Astrocyte of the hippocampus (primary cell): ENCODE results near the gene HOXC5.

Experiments used
- DNase-seq: peaks from one replicate; pipeline ENCODE4 v3.0.0; 2011; ENCODE audit warnings: low read depth, low spot score

Gene HOXC5

DNA sequence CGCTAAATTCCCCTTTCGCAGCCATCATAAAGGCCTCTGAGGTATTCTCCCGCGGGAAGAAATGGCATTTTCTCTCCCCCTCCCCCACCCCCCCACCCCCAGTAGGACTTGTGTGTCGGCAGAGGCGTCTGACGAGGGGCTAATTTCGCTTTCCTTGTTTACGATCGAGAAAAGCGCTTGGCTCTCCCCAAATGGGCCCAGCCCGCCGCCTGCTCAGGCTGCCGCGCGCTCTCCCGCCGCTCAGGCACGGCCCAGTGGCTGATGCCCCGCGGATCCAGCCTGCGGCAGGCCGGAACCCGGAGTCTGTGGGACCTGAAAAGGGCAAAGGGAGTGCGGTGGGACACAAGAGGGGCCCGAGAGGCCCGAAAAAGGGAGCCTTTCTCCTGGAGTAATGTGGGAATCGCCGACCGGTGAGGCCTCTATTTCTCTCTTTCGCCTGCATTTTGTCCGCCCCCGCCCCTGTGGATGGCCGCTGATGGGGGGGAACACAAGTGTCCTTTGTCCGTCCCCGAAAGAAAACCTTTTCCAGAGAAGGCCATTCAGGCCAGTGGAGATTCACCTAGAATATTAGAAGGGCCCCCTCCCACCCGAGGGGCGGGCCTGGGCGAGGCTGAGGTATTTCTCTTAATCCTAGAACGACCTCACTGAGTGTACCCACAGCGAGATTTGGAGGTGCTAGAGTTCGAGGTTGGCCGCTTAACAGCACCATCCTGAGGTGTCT, 13.6 kb upstream of the HOXC5 start:
- DNase-seq, result no peak

DNA sequence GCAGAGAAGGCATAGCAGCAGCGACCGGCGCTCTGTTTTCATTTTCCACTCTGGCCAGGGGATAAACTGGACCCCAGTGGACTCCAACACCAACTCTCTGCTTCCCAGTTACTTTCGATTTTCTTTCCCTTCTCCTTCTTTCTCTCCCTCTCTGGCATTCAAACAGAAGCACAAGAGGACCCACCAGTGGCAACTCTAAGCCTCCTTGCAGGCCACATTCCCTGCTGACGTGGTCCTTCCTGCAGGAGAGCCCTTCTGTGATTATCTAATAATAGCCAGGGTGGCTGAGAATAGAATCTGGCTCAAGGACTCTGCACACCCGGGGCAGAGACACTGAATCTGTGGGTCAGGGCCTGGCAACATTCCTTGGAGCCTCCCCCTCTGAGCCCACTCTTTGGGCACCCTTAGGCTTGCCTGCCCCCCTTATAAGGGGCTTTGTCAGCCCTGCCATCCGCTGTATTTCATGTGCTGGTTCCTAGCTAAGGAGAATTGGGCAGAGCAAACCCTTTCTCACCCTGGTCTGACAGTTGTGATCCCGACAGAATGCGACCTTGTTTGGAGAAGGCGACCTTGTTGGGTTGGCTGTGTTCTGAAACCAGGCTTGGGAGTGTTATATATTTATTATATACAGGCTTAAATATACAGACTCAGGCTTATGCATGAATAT, 12.8 kb upstream of the HOXC5 start:
- DNase-seq, result no peak

DNA sequence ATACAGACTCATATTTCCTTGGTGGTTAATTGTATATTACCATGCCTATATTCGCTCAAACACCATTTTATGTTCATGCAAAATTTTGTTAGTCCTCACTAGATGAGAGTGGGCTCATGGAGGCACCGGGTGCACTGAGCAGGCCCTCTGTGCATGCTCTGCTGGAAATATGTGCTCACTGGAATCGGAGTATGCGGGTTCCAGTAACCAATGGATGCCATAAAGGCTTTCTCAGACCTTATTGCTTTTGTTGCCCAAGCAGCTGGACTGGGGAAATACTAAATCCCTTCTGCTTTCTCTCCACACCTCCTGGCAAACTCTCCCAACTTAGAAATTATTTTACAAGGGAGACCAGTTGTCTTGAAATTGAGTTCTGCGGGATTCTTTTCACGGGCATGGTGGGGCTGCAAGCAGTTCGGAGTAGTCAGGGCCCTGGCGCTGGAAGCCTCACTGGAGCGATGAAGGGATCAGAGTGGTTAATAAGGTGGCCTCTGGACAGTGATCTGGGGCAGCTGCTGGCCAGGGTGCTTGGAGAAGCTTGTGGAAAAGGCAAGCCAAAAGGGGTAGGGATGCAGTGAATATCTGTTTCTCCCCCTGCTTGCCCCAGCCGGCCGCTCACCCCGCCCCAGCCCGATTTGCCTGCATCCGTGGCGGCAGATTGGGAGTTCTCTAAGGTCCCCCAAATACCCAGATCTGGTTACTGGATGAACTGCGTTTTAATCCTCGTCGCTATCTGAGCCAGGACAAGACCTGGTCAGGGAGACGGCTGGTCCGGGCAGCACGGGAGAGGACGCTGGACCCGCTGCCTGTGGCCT, 12.1 kb upstream of the HOXC5 start:
- DNase-seq, result no peak

DNA sequence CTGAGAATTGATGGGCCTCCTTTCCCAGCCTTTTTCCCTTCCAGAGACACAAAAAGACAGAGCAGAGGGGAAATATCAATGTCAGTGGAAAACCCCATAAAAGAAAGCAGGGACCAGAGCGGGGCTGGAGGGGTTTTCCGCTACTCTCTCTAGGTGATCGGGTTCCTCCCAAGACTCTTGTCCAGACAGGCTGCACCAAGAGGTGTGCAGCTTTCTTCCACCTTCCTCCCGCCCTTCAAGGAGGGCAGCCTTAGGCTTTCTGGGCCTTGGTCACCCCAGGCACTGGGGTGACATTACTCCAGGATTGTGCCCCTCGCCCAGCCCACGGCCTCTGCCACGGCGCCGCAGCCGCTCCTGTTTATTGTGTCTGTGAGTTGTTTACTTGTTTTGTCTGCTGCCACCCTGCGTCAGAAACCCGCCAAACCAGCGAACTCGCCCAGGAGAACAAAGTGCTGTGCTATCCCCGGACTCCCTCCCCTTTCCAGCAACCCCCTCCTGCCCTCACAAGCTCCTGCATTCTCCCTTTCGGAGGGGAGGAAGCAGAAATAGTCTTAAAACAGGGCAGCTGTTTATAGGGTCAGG, 11.3 kb upstream of the HOXC5 start:
- DNase-seq, result no peak

DNA sequence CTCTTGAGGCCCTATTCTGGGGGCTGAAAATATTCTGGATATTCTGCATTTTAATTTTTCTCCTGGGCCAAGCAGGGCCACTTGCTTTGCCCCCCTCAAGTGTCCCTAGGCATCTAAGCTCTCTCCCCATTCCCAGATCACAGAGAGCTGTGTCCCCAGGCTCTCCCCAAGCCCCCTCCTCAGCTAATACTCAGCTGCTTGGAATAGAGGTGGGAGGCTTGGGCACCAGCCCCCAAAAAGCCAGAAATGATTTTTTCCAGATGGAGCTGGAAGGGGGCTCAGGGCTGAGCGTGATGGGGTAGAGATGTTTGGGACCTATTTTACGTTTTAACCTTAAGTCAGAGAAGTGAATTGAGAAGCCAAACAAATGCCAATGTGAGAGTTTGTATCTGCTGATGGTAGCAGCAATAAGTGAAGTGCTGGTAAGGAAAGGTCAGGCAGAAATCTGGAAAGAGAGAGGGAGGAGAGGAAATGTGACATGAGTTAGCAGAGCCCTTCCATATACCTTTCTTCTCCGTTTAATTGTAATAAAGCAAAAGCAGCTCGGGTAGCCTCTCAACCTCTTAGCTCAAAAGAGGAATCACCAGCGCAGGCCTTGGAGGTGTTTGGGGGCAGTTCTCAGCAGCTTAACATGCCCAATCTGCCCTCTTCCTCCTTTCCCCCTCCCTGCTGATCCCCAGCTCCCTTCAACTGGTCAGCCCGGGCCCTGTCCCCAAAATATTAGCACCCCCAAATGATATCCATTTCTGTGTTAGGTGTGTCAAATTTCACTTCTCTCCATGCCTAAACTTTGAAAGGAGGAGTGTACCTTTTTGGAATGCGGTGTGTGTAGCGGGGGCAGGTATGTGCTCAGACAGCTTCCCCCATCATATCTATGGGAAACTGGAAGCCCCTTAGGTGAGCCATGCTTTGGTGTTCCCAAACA, 9.6 kb upstream of the HOXC5 start:
- DNase-seq, result no peak

DNA sequence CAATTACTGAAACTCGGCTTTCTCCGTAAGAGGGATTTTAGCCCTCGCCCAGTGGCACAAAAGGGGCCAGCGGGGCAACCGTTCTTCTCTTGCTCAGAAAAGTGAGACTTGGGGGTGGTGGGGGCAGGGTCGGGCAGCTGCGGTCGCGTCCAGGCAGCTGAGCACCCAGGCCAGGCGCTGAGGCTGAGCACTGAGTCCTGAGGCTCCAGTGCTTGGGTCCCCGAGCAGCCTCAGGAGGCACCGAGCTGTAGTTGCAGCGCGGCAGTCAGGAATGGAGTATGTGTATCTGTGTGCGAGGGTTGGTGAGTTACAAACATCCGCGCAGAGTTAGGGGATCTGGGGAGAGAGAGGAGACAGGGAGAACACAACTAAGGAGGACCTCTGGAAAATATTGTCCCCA, 8.7 kb upstream of the HOXC5 start:
- DNase-seq, result no peak

DNA sequence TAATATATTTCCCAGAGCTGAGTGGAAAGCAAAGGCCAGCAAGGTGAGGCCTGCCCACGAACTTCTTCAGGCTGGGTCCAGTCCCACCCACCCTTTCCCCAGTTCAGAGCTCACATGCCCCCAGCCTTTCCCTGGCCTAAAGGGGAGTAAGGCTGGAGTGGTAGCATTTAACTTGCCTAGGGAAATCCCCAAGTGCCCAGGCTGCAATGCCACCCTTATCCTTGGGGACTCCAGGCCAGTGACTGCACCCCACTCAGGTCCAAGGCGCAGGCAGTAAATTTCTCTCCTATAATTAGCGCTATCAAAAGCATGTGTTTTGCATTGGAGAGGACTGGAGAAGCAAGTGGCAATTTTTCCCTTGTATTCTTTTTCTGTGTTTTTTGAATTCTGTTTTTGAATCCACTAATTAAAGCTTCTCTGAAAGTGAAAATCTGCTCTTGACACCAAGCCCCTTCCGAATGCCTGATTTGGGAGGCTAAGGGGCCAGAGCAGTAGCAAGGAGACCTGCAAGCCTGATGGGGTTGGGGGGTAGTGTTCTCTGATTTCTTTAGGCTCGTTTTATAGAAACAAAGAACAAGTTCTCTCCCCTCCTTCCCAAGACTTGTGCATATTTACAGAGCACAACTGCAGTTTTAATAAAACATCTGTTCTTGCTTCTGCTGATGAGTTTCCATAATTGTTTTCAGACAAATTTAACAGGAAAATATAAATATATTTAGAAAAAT, 8.1 kb upstream of the HOXC5 start:
- DNase-seq, result no peak

DNA sequence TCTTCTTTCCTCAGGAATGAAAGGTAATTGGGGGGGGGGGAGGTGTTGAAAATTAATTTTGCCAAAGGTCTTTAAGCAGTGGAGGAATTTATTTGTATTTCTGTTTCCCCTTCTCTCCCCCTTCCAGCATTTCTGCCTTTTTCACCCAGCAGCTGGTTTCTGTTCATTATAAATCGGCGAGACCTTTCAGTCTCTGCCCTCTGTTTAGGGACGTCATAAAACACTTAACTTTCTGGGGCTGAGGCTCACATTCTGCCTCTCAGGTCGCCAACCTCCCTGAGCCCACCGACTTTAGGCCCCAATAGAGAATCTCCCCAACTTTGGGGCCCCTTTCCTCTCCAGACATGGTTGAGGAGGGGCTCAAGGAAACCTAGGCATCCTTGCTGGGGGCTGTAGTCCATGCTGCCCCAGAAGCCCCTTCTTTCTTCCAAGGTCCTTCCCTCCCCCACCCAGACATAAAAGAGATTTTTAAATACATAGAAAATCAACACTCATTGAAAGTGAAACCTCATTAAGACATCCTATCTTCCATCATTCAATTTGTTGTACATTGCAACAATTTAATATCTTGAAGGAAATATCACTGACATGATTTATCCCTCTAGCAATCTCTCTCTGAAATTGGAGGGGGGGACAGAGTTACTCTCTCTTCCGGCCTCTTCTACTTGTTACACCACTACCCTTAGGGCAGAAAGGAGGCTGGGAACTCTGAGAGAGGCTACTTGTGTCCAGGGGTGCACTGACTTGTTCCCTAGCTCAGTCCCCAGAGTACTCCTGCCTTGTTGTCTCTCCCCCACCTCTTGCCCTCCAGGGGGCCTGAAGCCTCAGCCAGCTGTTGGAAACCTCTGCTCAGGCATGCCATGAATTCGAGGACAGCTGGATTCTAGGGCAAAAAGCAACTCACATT, 7.1 kb upstream of the HOXC5 start:
- DNase-seq, result no peak

DNA sequence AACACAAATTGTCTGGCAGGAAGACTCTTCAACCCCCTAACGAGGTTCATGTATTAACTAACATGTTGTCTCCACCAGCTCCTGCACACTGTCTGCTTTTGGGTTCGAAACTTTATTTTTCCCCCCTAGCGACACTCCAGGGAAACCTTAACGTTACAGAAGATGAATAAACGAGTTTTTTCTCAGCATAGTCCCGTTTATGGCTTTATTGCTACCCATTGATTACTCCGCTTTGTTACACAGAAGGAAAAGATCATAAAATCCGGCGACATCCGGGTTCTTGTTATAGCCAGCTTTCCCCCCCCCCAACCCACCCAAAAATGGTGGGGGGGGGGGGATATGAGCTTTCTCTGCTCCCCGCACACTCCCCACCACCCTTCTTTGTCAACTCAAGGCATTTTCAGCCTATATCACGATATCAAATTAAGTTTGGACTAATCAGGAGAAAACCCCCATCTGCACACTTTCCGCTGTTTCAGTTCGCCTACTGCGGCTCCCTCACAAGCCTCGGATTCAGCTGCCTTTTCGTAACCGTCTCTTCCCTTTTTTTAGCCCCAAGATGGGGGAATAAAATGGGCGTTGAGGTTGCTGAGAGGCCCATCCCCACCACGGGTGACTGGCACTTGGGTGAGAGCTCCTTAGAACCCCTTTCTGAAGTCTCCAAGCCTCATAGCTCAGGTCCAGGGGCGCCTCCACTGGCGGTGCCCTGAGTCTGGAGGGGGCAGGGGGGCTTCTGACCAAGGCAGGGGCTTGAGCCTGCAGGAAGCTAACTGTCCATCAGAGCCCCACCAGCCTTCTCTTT, 6.0 kb upstream of the HOXC5 start:
- no peak for DNase-seq

DNA sequence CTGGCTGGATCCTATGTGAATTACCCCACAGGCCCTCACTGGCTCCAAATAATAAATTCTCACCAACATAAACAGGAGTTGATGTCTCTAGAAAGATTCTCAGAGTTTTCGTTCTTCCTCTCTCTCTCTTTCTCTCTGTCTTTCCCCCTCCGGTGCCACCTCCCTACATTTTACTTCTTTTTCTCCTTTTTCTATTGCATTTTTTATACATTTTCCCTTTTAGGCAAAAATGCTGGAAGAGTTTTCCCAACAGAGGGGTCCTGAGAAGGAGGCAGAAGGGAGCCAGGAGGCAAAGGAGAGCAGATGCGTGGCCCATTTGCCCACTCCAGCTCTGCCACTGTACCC, 5.4 kb upstream of the HOXC5 start:
- no peak for DNase-seq

DNA sequence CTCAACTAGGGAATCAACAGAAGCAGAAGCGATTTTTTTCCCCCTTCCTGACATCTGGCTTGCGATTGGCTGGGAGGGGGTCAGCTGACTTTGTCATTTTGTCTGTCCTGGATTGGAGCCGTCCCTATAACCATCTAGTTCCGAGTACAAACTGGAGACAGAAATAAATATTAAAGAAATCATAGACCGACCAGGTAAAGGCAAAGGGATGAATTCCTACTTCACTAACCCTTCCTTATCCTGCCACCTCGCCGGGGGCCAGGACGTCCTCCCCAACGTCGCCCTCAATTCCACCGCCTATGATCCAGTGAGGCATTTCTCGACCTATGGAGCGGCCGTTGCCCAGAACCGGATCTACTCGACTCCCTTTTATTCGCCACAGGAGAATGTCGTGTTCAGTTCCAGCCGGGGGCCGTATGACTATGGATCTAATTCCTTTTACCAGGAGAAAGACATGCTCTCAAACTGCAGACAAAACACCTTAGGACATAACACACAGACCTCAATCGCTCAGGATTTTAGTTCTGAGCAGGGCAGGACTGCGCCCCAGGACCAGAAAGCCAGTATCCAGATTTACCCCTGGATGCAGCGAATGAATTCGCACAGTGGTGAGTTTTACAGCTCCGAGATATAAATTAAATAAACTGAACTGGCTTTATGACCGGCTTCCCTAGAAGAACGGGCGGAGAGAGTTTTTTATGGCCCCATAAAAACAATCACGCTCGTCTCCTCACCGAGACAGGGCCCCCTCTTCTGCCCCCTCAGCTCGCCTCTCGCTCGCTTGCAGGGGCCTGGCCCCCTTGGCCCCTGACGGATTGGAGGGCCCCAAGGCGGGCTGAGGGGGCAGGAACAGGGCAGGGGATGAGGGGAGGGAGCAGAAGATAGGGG, 4.3 kb upstream of the HOXC5 start, which contains the start of gene HOXC6:
Gene HOXC6, plus strand, starts transcription at position 127 of the 888 bp plus-strand sequence. Its CDS starts 82 bp downstream, at position 209.
- no peak for DNase-seq

DNA sequence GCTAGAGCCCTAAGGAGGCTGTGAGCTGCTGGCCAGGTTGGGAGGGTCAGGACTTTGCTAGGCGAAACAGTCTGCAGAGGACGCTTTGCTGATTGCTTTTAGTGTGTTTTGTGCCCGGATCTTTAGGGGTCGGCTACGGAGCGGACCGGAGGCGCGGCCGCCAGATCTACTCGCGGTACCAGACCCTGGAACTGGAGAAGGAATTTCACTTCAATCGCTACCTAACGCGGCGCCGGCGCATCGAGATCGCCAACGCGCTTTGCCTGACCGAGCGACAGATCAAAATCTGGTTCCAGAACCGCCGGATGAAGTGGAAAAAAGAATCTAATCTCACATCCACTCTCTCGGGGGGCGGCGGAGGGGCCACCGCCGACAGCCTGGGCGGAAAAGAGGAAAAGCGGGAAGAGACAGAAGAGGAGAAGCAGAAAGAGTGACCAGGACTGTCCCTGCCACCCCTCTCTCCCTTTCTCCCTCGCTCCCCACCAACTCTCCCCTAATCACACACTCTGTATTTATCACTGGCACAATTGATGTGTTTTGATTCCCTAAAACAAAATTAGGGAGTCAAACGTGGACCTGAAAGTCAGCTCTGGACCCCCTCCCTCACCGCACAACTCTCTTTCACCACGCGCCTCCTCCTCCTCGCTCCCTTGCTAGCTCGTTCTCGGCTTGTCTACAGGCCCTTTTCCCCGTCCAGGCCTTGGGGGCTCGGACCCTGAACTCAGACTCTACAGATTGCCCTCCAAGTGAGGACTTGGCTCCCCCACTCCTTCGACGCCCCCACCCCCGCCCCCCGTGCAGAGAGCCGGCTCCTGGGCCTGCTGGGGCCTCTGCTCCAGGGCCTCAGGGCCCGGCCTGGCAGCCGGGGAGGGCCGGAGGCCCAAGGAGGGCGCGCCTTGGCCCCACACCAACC, 3.1 kb upstream of the HOXC5 start:
- no peak for DNase-seq

DNA sequence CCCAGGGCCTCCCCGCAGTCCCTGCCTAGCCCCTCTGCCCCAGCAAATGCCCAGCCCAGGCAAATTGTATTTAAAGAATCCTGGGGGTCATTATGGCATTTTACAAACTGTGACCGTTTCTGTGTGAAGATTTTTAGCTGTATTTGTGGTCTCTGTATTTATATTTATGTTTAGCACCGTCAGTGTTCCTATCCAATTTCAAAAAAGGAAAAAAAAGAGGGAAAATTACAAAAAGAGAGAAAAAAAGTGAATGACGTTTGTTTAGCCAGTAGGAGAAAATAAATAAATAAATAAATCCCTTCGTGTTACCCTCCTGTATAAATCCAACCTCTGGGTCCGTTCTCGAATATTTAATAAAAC, 2.4 kb upstream of the HOXC5 start:
- DNase-seq, result no peak

DNA sequence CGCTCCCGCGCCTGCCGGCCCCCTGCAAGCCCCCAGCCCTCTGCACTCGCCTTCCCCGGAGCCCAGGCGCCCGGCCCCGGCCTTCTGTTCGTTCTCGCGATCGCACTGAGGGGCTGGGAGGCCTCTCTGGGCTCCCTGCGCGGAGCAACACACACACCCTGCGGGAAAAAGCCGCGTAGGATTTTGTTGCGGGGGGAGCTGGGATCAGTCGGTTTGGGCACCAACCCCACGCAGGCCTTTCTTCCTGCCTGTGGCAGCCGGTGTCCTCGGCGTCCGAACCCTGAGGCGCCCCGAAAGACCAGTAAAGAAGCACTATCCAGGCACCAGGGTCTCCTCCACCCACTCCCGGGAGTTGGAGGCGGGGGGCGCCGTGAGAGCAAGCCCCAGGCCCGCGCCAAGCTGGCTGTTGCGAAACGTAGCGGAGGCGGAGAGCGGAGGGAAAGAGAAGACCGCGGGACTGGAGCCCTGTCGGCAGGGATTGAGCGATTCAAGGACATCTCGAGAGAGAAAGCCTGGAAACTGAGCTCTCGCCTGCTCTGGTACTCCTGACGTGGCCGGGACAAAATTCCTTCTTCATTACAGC, 1.9 kb upstream of the HOXC5 start:
- DNase-seq, result peak; percentile 16

DNA sequence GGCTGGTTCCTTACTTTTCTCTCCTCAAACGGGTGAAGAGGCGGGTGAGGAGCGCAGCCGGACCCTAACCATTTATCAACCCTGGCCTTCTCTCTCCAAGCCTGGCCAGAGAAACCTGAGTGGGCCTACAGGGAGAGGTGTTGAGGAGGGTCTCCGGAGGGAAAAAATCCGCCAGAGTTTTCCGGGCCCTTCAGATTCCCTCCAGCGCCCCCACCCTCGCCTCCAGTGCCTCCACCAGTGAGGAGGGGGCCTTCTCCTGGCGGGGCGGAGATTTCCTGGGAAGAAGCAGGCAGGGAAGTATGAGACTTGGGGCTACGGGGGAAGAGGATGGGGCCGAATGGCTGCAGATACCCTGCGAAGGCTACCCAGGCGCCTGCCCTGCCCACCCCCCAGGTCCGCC, 1.4 kb upstream of the HOXC5 start:
- no peak for DNase-seq

DNA sequence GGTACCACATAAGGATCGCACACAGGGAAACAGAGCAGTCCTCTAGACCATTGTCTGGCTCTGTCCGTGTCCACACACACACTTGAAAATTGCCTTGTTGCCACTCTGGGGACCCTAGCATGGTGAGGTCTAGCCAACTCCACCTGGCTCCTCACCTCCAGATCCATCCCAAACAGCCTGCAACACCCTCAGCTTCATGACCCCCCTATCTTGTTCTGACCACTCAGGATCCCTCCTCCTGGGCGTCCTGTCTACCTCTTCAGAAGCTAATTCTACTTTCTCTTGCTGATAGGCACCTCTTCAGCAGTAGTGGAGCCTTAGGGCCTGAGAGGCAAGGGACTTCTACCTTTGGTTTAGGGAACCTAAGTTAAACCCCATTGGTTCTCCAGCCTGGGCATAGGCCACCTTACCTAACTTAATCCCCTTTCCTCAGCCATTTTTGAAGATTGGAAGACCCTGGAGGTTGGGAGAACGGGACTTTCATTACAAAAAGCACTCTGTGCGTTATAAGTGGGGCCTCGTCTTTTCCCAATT, 697 bp upstream of the HOXC5 start:
- DNase-seq, result no peak
